ENCODE measurements around the gene TSPAN3.

TSPAN3 gene

DNA sequence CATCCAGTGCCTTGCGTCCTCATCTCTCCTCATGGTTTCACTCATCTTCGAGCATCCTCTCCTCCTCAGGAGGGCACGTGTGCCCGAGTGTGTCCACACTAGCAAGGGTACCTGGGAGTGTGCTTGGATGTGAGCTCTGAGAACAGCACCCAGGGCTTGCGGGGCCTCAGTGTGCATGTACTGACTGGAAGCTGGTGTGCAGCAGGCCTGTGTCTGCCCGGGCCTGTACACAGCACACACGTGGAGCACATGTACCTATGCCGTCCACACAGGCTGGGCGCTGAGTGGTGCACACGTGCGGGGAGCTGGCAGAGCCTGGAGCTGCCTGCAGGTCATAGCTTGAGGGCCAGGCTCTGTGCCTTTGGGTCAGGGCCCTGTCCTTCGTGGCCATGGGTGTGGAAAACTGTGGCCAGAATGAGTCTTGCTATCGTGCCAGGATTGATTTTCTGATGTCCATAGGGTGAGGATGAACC is 34.9 kb downstream of the TSPAN3 start:
- H3K27ac ChIP-seq (ENCODE audit: low read depth in 2 of 2, low read length in 2 of 2), result no peak overlapping the region
- peaks cover 10 to 20% of the 10 kb centered on the region in 2 donors for H3K36me3 ChIP-seq (ENCODE audit: control insufficient read depth in 2 of 2, insufficient read depth in 2 of 2, low read length in 2 of 2)
- H3K9ac ChIP-seq (ENCODE audit: low read depth in 1 of 2, low read length in 2 of 2), result no peak overlapping the region
- no peak overlapping the region for H3K4me3 ChIP-seq (ENCODE audit: low read length in 2 of 2)
- H3K4me1 ChIP-seq (ENCODE audit: control insufficient read depth in 2 of 2, insufficient read depth in 2 of 2, low read length in 2 of 2), result peaks cover 0 to 8% of the 10 kb centered on the region in 2 donors
- no peaks in the 10 kb centered on the region for H3K27me3 ChIP-seq (ENCODE audit: control insufficient read depth in 2 of 2, insufficient read depth in 2 of 2, low read length in 2 of 2)
- H3K9me3 ChIP-seq (ENCODE audit: control insufficient read depth in 2 of 2, low read length in 2 of 2), result no peaks in the 10 kb centered on the region

GRCh38 chr15:77035584-77035983 is 35.3 kb downstream of the TSPAN3 start:
- Histone ChIP-seq H3K9ac (ENCODE audit: low read depth in 1 of 2, low read length in 2 of 2) (no peak overlapping the region), H3K27ac (ENCODE audit: low read depth in 2 of 2, low read length in 2 of 2) (no peak overlapping the region), H3K36me3 (ENCODE audit: control insufficient read depth in 2 of 2, insufficient read depth in 2 of 2, low read length in 2 of 2) (peaks cover 10 to 17% of the 10 kb centered on the region in 2 donors), H3K4me3 (ENCODE audit: low read length in 2 of 2) (no peak overlapping the region), H3K9me3 (ENCODE audit: control insufficient read depth in 2 of 2, low read length in 2 of 2) (no peaks in the 10 kb centered on the region), H3K4me1 (ENCODE audit: control insufficient read depth in 2 of 2, insufficient read depth in 2 of 2, low read length in 2 of 2) (peaks cover 0 to 8% of the 10 kb centered on the region in 2 donors), H3K27me3 (ENCODE audit: control insufficient read depth in 2 of 2, insufficient read depth in 2 of 2, low read length in 2 of 2) (no peaks in the 10 kb centered on the region)

- no peaks in the 10 kb centered on the region for H3K9me3 ChIP-seq (ENCODE audit: control insufficient read depth in 2 of 2, low read length in 2 of 2)
- no peak overlapping the region for H3K9ac ChIP-seq (ENCODE audit: low read depth in 1 of 2, low read length in 2 of 2)
- H3K36me3 ChIP-seq (ENCODE audit: control insufficient read depth in 2 of 2, insufficient read depth in 2 of 2, low read length in 2 of 2), result peaks cover 10 to 17% of the 10 kb centered on the region in 2 donors
- H3K27ac ChIP-seq (ENCODE audit: low read depth in 2 of 2, low read length in 2 of 2), result no peak overlapping the region
- H3K27me3 ChIP-seq (ENCODE audit: control insufficient read depth in 2 of 2, insufficient read depth in 2 of 2, low read length in 2 of 2), result no peaks in the 10 kb centered on the region
- no peak overlapping the region for H3K4me3 ChIP-seq (ENCODE audit: low read length in 2 of 2)
- peaks cover 5 to 12% of the 10 kb centered on the region in 2 donors for H3K4me1 ChIP-seq (ENCODE audit: control insufficient read depth in 2 of 2, insufficient read depth in 2 of 2, low read length in 2 of 2)
Measured at GRCh38 chr15:77034695-77035489, 36.0 kb downstream of the TSPAN3 start.

- no peaks in the 10 kb centered on the region for H3K9me3 ChIP-seq (ENCODE audit: control insufficient read depth in 2 of 2, low read length in 2 of 2)
- no peak overlapping the region for H3K4me3 ChIP-seq (ENCODE audit: low read length in 2 of 2)
- no peaks in the 10 kb centered on the region for H3K27me3 ChIP-seq (ENCODE audit: control insufficient read depth in 2 of 2, insufficient read depth in 2 of 2, low read length in 2 of 2)
- H3K4me1 ChIP-seq (ENCODE audit: control insufficient read depth in 2 of 2, insufficient read depth in 2 of 2, low read length in 2 of 2), result peaks cover 10 to 21% of the 10 kb centered on the region in 2 donors
- peaks cover 10 to 17% of the 10 kb centered on the region in 2 donors for H3K36me3 ChIP-seq (ENCODE audit: control insufficient read depth in 2 of 2, insufficient read depth in 2 of 2, low read length in 2 of 2)
- H3K9ac ChIP-seq (ENCODE audit: low read depth in 1 of 2, low read length in 2 of 2), result no peak overlapping the region
- H3K27ac ChIP-seq (ENCODE audit: low read depth in 2 of 2, low read length in 2 of 2), result no peak overlapping the region
Measured at GRCh38 chr15:77033729-77034671, 36.9 kb downstream of the TSPAN3 start.

- Histone ChIP-seq H3K36me3 (ENCODE audit: control insufficient read depth in 2 of 2, insufficient read depth in 2 of 2, low read length in 2 of 2) (peaks cover 10 to 17% of the 10 kb centered on the region in 2 donors), H3K9ac (ENCODE audit: low read depth in 1 of 2, low read length in 2 of 2) (no peak overlapping the region), H3K9me3 (ENCODE audit: control insufficient read depth in 2 of 2, low read length in 2 of 2) (no peaks in the 10 kb centered on the region), H3K4me3 (ENCODE audit: low read length in 2 of 2) (no peak overlapping the region), H3K27me3 (ENCODE audit: control insufficient read depth in 2 of 2, insufficient read depth in 2 of 2, low read length in 2 of 2) (no peaks in the 10 kb centered on the region), H3K27ac (ENCODE audit: low read depth in 2 of 2, low read length in 2 of 2) (no peak overlapping the region), H3K4me1 (ENCODE audit: control insufficient read depth in 2 of 2, insufficient read depth in 2 of 2, low read length in 2 of 2) (peaks cover 14 to 24% of the 10 kb centered on the region in 2 donors)
Measured at GRCh38 chr15:77033417-77033728, 37.5 kb downstream of the TSPAN3 start.

GRCh38 chr15:77032647-77033416 is 38.1 kb downstream of the TSPAN3 start:
- no peak overlapping the region for H3K27ac ChIP-seq (ENCODE audit: low read depth in 2 of 2, low read length in 2 of 2)
- no peaks in the 10 kb centered on the region for H3K27me3 ChIP-seq (ENCODE audit: control insufficient read depth in 2 of 2, insufficient read depth in 2 of 2, low read length in 2 of 2)
- H3K36me3 ChIP-seq (ENCODE audit: control insufficient read depth in 2 of 2, insufficient read depth in 2 of 2, low read length in 2 of 2), result peaks cover 10 to 17% of the 10 kb centered on the region in 2 donors
- H3K9me3 ChIP-seq (ENCODE audit: control insufficient read depth in 2 of 2, low read length in 2 of 2), result no peaks in the 10 kb centered on the region
- H3K4me1 ChIP-seq (ENCODE audit: control insufficient read depth in 2 of 2, insufficient read depth in 2 of 2, low read length in 2 of 2), result peaks cover 16 to 26% of the 10 kb centered on the region in 2 donors
- H3K9ac ChIP-seq (ENCODE audit: low read depth in 1 of 2, low read length in 2 of 2), result no peak overlapping the region
- no peak overlapping the region for H3K4me3 ChIP-seq (ENCODE audit: low read length in 2 of 2)

GRCh38 chr15:77032052-77032646 is 38.8 kb downstream of the TSPAN3 start:
- Histone ChIP-seq H3K9ac (ENCODE audit: low read depth in 1 of 2, low read length in 2 of 2) (no peak overlapping the region), H3K4me3 (ENCODE audit: low read length in 2 of 2) (no peak overlapping the region), H3K27ac (ENCODE audit: low read depth in 2 of 2, low read length in 2 of 2) (no peak overlapping the region), H3K27me3 (ENCODE audit: control insufficient read depth in 2 of 2, insufficient read depth in 2 of 2, low read length in 2 of 2) (no peaks in the 10 kb centered on the region), H3K36me3 (ENCODE audit: control insufficient read depth in 2 of 2, insufficient read depth in 2 of 2, low read length in 2 of 2) (peaks cover 10 to 14% of the 10 kb centered on the region in 2 donors), H3K9me3 (ENCODE audit: control insufficient read depth in 2 of 2, low read length in 2 of 2) (no peaks in the 10 kb centered on the region), H3K4me1 (ENCODE audit: control insufficient read depth in 2 of 2, insufficient read depth in 2 of 2, low read length in 2 of 2) (peaks cover 16 to 26% of the 10 kb centered on the region in 2 donors)

DNA sequence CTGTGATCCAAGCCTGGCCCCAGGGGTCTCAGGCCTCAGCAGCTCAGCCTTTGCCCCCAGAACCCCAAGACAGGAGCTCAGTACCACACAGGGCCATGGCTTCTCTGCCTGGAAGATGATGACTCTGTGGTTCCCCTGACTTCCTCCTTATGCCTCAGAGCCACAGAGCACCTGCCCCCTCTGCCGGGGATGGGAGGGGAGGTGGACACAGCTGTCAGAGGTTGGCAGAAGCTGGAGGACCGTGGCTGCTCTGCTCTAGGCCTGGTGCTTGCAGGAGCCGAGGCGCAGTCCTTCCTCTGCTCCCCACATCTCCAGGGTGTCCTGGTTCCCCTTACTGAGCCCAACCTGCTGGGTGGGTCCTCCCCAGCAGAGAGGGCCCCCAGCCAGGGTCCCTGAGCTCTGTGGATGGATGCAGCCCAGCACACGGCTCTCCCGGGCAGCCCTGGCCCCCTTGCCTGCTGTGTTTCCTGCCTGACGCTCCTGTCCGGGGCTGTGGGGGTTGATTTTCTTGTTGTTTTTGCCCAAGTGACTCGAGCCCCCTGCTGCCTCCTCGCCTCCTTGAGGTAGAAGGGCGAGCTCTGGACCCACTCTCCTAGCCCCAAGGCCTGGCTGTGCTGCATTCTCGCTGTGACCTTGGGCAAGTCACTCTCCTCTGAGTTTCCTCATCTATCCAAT is 39.4 kb downstream of the TSPAN3 start:
- Histone ChIP-seq H3K27ac (ENCODE audit: low read depth in 2 of 2, low read length in 2 of 2) (no peak overlapping the region), H3K27me3 (ENCODE audit: control insufficient read depth in 2 of 2, insufficient read depth in 2 of 2, low read length in 2 of 2) (no peaks in the 10 kb centered on the region), H3K4me3 (ENCODE audit: low read length in 2 of 2) (no peak overlapping the region), H3K4me1 (ENCODE audit: control insufficient read depth in 2 of 2, insufficient read depth in 2 of 2, low read length in 2 of 2) (peaks cover 16 to 25% of the 10 kb centered on the region in 2 donors), H3K9ac (ENCODE audit: low read depth in 1 of 2, low read length in 2 of 2) (no peak overlapping the region), H3K9me3 (ENCODE audit: control insufficient read depth in 2 of 2, low read length in 2 of 2) (no peaks in the 10 kb centered on the region), H3K36me3 (ENCODE audit: control insufficient read depth in 2 of 2, insufficient read depth in 2 of 2, low read length in 2 of 2) (peaks cover 3 to 8% of the 10 kb centered on the region in 2 donors)

DNA sequence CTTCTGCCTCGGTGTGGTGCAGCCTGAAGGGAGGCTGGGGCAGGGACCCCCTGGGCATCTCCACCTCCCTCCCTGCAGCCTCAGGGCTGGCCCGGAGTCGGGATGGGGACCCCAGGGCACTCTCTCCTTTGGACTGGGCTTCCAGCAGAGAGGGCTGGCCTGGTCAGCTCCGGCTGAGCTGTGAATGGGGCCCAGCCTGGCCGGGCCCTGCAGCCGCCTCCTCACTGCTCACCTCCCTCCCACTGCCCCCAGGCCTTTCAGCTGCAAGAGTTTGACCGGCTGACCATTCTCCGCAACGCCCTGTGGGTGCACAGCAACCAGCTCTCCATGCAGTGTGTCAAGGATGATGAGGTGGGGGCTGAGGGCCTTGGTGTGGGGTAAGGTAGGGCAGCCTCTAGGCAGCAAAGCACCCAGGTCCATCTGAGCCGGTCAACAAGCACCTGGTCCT is 40.0 kb downstream of the TSPAN3 start:
- Histone ChIP-seq H3K4me1 (ENCODE audit: control insufficient read depth in 2 of 2, insufficient read depth in 2 of 2, low read length in 2 of 2) (peaks cover 16 to 22% of the 10 kb centered on the region in 2 donors), H3K9me3 (ENCODE audit: control insufficient read depth in 2 of 2, low read length in 2 of 2) (no peaks in the 10 kb centered on the region), H3K27me3 (ENCODE audit: control insufficient read depth in 2 of 2, insufficient read depth in 2 of 2, low read length in 2 of 2) (no peaks in the 10 kb centered on the region), H3K27ac (ENCODE audit: low read depth in 2 of 2, low read length in 2 of 2) (no peak overlapping the region), H3K4me3 (ENCODE audit: low read length in 2 of 2) (no peak overlapping the region), H3K36me3 (ENCODE audit: control insufficient read depth in 2 of 2, insufficient read depth in 2 of 2, low read length in 2 of 2) (peaks cover 0 to 2% of the 10 kb centered on the region in 2 donors), H3K9ac (ENCODE audit: low read depth in 1 of 2, low read length in 2 of 2) (no peak overlapping the region)

All from mucosa of rectum (tissue), 2 donors.